ENCODE measurements around the gene STYXL2. TPM values are rescaled to one million over a fixed set of nuclear protein-coding genes. Genes with fewer than 3 reads are reported as not detected.
A peak's percentile ranks its signal among the peaks of the same experiment; 100 is the strongest.

The STYXL2 gene
- total and polyA plus RNA-seq, 2 of the 8 experiments (the other 6 are each of a cell fraction or from before 2014, with no cell fraction given) = 0.09 to 0.22 TPM

DNA sequence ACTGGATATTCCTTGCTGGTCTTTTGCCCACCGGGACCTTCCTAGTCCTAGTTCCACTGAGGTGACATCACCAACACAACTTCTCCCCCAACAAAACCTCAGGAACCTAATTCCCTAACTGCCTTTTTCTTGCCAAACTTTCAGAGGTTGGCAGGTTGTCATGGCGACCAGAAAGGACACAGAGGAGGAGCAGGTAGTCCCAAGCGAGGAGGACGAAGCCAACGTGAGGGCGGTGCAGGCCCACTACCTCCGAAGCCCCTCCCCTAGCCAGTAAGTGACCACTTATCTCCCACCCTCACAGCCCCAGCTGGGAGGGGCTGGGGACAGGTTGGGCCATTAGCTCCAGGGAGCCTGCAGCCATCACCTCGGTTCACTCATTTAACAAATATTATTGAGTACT lies 815 bp downstream of the STYXL2 start:
- TF ChIP-seq GABPA (IDR thresholded peaks at IDR 0.05; ENCODE audit: borderline replicate concordance, insufficient read depth, low read length) (no peak), JUND (IDR thresholded peaks at IDR 0.05; ENCODE audit: low read length) (no peak), YY1 (IDR thresholded peaks at IDR 0.05; ENCODE audit: low read depth, low read length) (no peak), SAP30 (IDR thresholded peaks at IDR 0.05; ENCODE audit: insufficient read depth, insufficient replicate concordance, low read length) (no peak), RBBP5 (IDR thresholded peaks at IDR 0.05; ENCODE audit: borderline replicate concordance, low read depth, low read length) (no peak), POLR2AphosphoS5 (IDR thresholded peaks at IDR 0.05; ENCODE audit: low read depth, low read length) (no peak)

More for the DNA sequence above, 815 bp downstream of the STYXL2 start:
- Histone ChIP-seq H2BK5ac (ENCODE audit: low read depth, low read length) (peak overlapping the region; percentile 69; the same call in 1 of the 2 replicates), H2AFZ (ENCODE audit: low read length) (no peak overlapping the region), H3K9me3 (ENCODE audit: insufficient read depth in 2 of 2, low read depth in 1 of 2, low read length in 1 of 2) (no peaks in the 10 kb centered on the region), H4K8ac (ENCODE audit: extremely low read depth, insufficient read depth, low read length) (no peak overlapping the region), H2BK20ac (ENCODE audit: low read length) (no peak overlapping the region), H3K79me2 (ENCODE audit: control insufficient read depth in 1 of 2, insufficient read depth in 2 of 2, low read length in 2 of 2) (no peaks in the 10 kb centered on the region), H3K14ac (ENCODE audit: insufficient read length) (no peak overlapping the region), H3K4ac (replicated peaks; ENCODE audit: insufficient read length, low read depth, low read length) (no peak overlapping the region), H3K9ac (replicated peaks in 1 of 4; ENCODE audit: extremely low read depth in 1 of 4, low read depth in 3 of 4, low read length in 3 of 4) (no peak overlapping the region), H3K23me2 (ENCODE audit: low read depth, low read length) (peaks cover 2% of the 10 kb centered on the region), H3K4me3 (ENCODE audit: extremely low read depth in 1 of 4, insufficient read depth in 2 of 4, low read depth in 3 of 4, low read length in 4 of 4) (no peak overlapping the region), H3K4me2 (ENCODE audit: insufficient read depth in 1 of 2, low read depth in 2 of 2, low read length in 2 of 2) (no peak overlapping the region), H4K91ac (replicated peaks; ENCODE audit: insufficient read length, low read length) (no peak overlapping the region), H3K4me1 (replicated peaks in 1 of 4; ENCODE audit: control insufficient read depth in 3 of 4, insufficient read depth in 4 of 4, low read length in 3 of 4) (peaks cover 3 to 6% (median 4%) of the 10 kb centered on the region in 4 experiments; a peak in 3 of 7 replicates), H3K36me3 (ENCODE audit: control insufficient read depth in 2 of 4, insufficient read depth in 4 of 4, low read length in 3 of 4) (no peaks in the 10 kb centered on the region), H2BK15ac (ENCODE audit: low read length) (no peak overlapping the region), H2AK5ac (ENCODE audit: low read depth, low read length) (no peak overlapping the region), H4K20me1 (replicated peaks in 1 of 2; ENCODE audit: control insufficient read depth in 1 of 2, insufficient read depth in 2 of 2, low read length in 2 of 2) (no peaks in the 10 kb centered on the region), H3K18ac (ENCODE audit: extremely low read depth, low read length) (no peak overlapping the region), H3K27me3 (replicated peaks in 1 of 4; ENCODE audit: control insufficient read depth in 3 of 4, extremely low read depth in 1 of 4, insufficient read depth in 3 of 4, low read length in 3 of 4) (no peaks in the 10 kb centered on the region), H3K27ac (ENCODE audit: low read depth, low read length) (no peak overlapping the region), H2BK120ac (replicated peaks; ENCODE audit: low read depth, low read length) (no peak overlapping the region), H3K23ac (ENCODE audit: insufficient read length) (no peak overlapping the region), H3K79me1 (ENCODE audit: low read depth, low read length) (no peaks in the 10 kb centered on the region), H4K5ac (ENCODE audit: insufficient read length, low read depth, low read length) (no peak overlapping the region), H2BK12ac (ENCODE audit: low read depth, low read length) (no peak overlapping the region), H3K56ac (replicated peaks; ENCODE audit: insufficient read length, low read depth, low read length) (no peak overlapping the region)
- 83% methylated on average over 8 of the region's 8 CpGs; no CpG with 5 or more reads in 1 of the 2 experiments for WGBS, 2 experiments (ENCODE audit: extremely low coverage in 1 of 2, insufficient coverage in 1 of 2, insufficient read length in 1 of 2, insufficient replicate concordance in 2 of 2, low coverage in 1 of 2, low lambda C conversion rate in 2 of 2, missing lambda C conversion rate in 1 of 2)
- ChIA-PET POLR2A (ENCODE audit: partially characterized antibody) (interaction anchor here (1.9 kb wide), 1 partner anchor 125 kb away, joined by 5 read pairs; the partner anchor contains the start of gene POU2F1), CTCF (ENCODE audit: partially characterized antibody) (interaction anchor here (1.2 to 1.7 kb wide), 5 partner anchors 12 to 35 kb away, joined by 3 to 6 read pairs (median 4); no protein-coding TSS in a partner anchor)
- FAIRE-seq (no peak), DNase-seq (ENCODE audit: low read depth in 1 of 2, low spot score in 2 of 2) (no peak)
